ENCODE results near the gene CLSTN2. TPM values are rescaled to one million over a fixed set of nuclear protein-coding genes. Genes with fewer than 3 reads are reported as not detected.

CLSTN2 gene
- total and polyA plus RNA-seq, 4 donors: 0.09 to 2.2 (median 0.55) TPM

GRCh38 chr3:140187656-140188221 is 252.8 kb downstream of the CLSTN2 start:
- Histone ChIP-seq H3K36me3 (ENCODE audit: control insufficient read depth in 4 of 4, insufficient read depth in 3 of 4, low read depth in 1 of 4, low read length in 3 of 4) (no peaks in the 10 kb centered on the region), H3K9ac (ENCODE audit: low read depth in 1 of 2, low read length in 2 of 2) (no peak overlapping the region), H3K27me3 (ENCODE audit: control insufficient read depth in 4 of 4, insufficient read depth in 4 of 4, low read length in 3 of 4) (peaks cover 0 to 5% (median 0%) of the 10 kb centered on the region in 4 donors), H3K4me3 (ENCODE audit: low read depth in 1 of 3, low read length in 3 of 3) (no peak overlapping the region), H3K27ac (ENCODE audit: low read depth in 1 of 2, low read length in 2 of 2) (no peak overlapping the region), H3K4me1 (ENCODE audit: control insufficient read depth in 4 of 4, insufficient read depth in 4 of 4, low read length in 3 of 4) (peaks cover 0 to 7% (median 0%) of the 10 kb centered on the region in 4 donors), H3K9me3 (ENCODE audit: control insufficient read depth in 4 of 4, low read length in 3 of 4) (no peaks in the 10 kb centered on the region)
- no peak for DNase-seq (ENCODE audit: low spot score)
- WGBS: 72% methylated on average over 2 of the region's 2 CpGs
- TF ChIP-seq RAD21 (IDR thresholded peaks at IDR 0.05) (no peak), FOXA2 (IDR thresholded peaks at IDR 0.05) (no peak)

- peaks cover 0 to 4% (median 0%) of the 10 kb centered on the region in 4 donors for H3K27me3 ChIP-seq (ENCODE audit: control insufficient read depth in 4 of 4, insufficient read depth in 4 of 4, low read length in 3 of 4)
Measured at GRCh38 chr3:140188285-140188684, 253.3 kb downstream of the CLSTN2 start.

More at GRCh38 chr3:140188285-140188684, 253.3 kb downstream of the CLSTN2 start:
- WGBS: 47% methylated on average over 2 of the region's 2 CpGs
- H3K4me3 ChIP-seq (ENCODE audit: low read depth in 1 of 3, low read length in 3 of 3): no peak overlapping the region
- H3K4me1 ChIP-seq (ENCODE audit: control insufficient read depth in 4 of 4, insufficient read depth in 4 of 4, low read length in 3 of 4): peaks cover 0 to 7% (median 0%) of the 10 kb centered on the region in 4 donors
- no peak overlapping the region for H3K27ac ChIP-seq (ENCODE audit: low read depth in 1 of 2, low read length in 2 of 2)
- no peak for DNase-seq (ENCODE audit: low spot score)
- no peak overlapping the region for H3K9ac ChIP-seq (ENCODE audit: low read depth in 1 of 2, low read length in 2 of 2)
- H3K36me3 ChIP-seq (ENCODE audit: control insufficient read depth in 4 of 4, insufficient read depth in 3 of 4, low read depth in 1 of 4, low read length in 3 of 4): no peaks in the 10 kb centered on the region
- no peaks in the 10 kb centered on the region for H3K9me3 ChIP-seq (ENCODE audit: control insufficient read depth in 4 of 4, low read length in 3 of 4)
- TF ChIP-seq SP1 (IDR thresholded peaks at IDR 0.05): no peak
- TF ChIP-seq CTCF (IDR thresholded peaks at IDR 0.05; ENCODE audit: low read depth, low read length, missing input control): no peak
- TF ChIP-seq NR2F2 (IDR thresholded peaks at IDR 0.05): no peak
- no peak for TF ChIP-seq RXRA (IDR thresholded peaks at IDR 0.05)
- TF ChIP-seq HNF4G (IDR thresholded peaks at IDR 0.05): no peak
- TF ChIP-seq YY1 (IDR thresholded peaks at IDR 0.05): no peak
- TF ChIP-seq GABPA (IDR thresholded peaks at IDR 0.05 in 1 of 2, conservative IDR thresholded peaks at IDR 0.05 in 1 of 2): no peak
- no peak for TF ChIP-seq EGR1 (IDR thresholded peaks at IDR 0.05; ENCODE audit: low read depth in 2 of 2)
- TF ChIP-seq HNF4A (conservative IDR thresholded peaks at IDR 0.05): no peak
- no peak for TF ChIP-seq REST (IDR thresholded peaks at IDR 0.05)
- no peak for TF ChIP-seq MAX (IDR thresholded peaks at IDR 0.05)
- TF ChIP-seq ZBTB33 (IDR thresholded peaks at IDR 0.05): no peak
- TF ChIP-seq FOXA2 (IDR thresholded peaks at IDR 0.05): no peak
- no peak for TF ChIP-seq TAF1 (conservative IDR thresholded peaks at IDR 0.05)
- no peak for TF ChIP-seq JUND (IDR thresholded peaks at IDR 0.05)
